ENCODE measurements around the gene KLHL10. TPM values are rescaled to one million over a fixed set of nuclear protein-coding genes. Genes with fewer than 3 reads are reported as not detected.

The KLHL10 gene
- total and polyA plus RNA-seq, 2 experiments from 2014 or later: 0.43 TPM; not detected in 1

GRCh38 chr17:41880130-41880529 is 42.5 kb downstream of the KLHL10 start:
- DNase-seq (ENCODE audit: low spot score): no peak
- Histone ChIP-seq H3K4me1 (ENCODE audit: insufficient read depth) (no peaks in the 10 kb centered on the region), H2AFZ (no peak overlapping the region), H3K79me2 (no peaks in the 10 kb centered on the region), H3K9me3 (ENCODE audit: low read depth) (no peaks in the 10 kb centered on the region), H3K4me3 (no peak overlapping the region), H4K20me1 (ENCODE audit: insufficient read depth, poor library complexity, severe bottlenecking) (no peaks in the 10 kb centered on the region), H3K27me3 (no peaks in the 10 kb centered on the region), H3K27ac (no peak overlapping the region), H3K36me3 (replicated peaks; ENCODE audit: insufficient read depth, low read depth) (peaks cover 3% of the 10 kb centered on the region), H3K4me2 (no peak overlapping the region), H3K9me2 (replicated peaks; ENCODE audit: insufficient read depth) (no peaks in the 10 kb centered on the region)
- TF ChIP-seq EZH2 (IDR thresholded peaks at IDR 0.05; ENCODE audit: borderline replicate concordance) (no peak), EZH2phosphoT487 (IDR thresholded peaks at IDR 0.05; ENCODE audit: low read depth, severe bottlenecking, unreplicated experiment) (no peak), CTCF (IDR thresholded peaks at IDR 0.05; ENCODE audit: poor library complexity) (no peak)
- WGBS (ENCODE audit: low lambda C conversion rate, missing lambda C conversion rate): 97% methylated on average over 4 of the region's 4 CpGs

- H3K27me3 ChIP-seq: no peaks in the 10 kb centered on the region
- WGBS (ENCODE audit: low lambda C conversion rate, missing lambda C conversion rate): 94% methylated on average over 6 of the region's 6 CpGs
- no peak overlapping the region for H2AFZ ChIP-seq
- H3K79me2 ChIP-seq: no peaks in the 10 kb centered on the region
- no peaks in the 10 kb centered on the region for H3K4me1 ChIP-seq (ENCODE audit: insufficient read depth)
- DNase-seq (ENCODE audit: low spot score): no peak
- no peak for TF ChIP-seq EZH2phosphoT487 (IDR thresholded peaks at IDR 0.05; ENCODE audit: low read depth, severe bottlenecking, unreplicated experiment)
- TF ChIP-seq EZH2 (IDR thresholded peaks at IDR 0.05; ENCODE audit: borderline replicate concordance): no peak
- no peak for TF ChIP-seq CTCF (IDR thresholded peaks at IDR 0.05; ENCODE audit: poor library complexity)
- H3K4me2 ChIP-seq: no peak overlapping the region
- no peaks in the 10 kb centered on the region for H4K20me1 ChIP-seq (ENCODE audit: insufficient read depth, poor library complexity, severe bottlenecking)
- no peaks in the 10 kb centered on the region for H3K9me3 ChIP-seq (ENCODE audit: low read depth)
- peaks cover 3% of the 10 kb centered on the region for H3K36me3 ChIP-seq (replicated peaks; ENCODE audit: insufficient read depth, low read depth)
- H3K27ac ChIP-seq: no peak overlapping the region
- H3K4me3 ChIP-seq: no peak overlapping the region
- no peaks in the 10 kb centered on the region for H3K9me2 ChIP-seq (replicated peaks; ENCODE audit: insufficient read depth)
Observed at GRCh38 chr17:41882756-41883155, 45.1 kb downstream of the KLHL10 start.

- Histone ChIP-seq H3K36me3 (replicated peaks; ENCODE audit: insufficient read depth, low read depth) (no peaks in the 10 kb centered on the region), H3K4me3 (no peak overlapping the region), H4K20me1 (ENCODE audit: insufficient read depth, poor library complexity, severe bottlenecking) (no peaks in the 10 kb centered on the region), H3K9me3 (ENCODE audit: low read depth) (no peaks in the 10 kb centered on the region), H3K9me2 (replicated peaks; ENCODE audit: insufficient read depth) (no peaks in the 10 kb centered on the region), H3K27ac (no peak overlapping the region), H2AFZ (no peak overlapping the region), H3K4me1 (ENCODE audit: insufficient read depth) (no peaks in the 10 kb centered on the region), H3K27me3 (no peaks in the 10 kb centered on the region), H3K4me2 (no peak overlapping the region), H3K79me2 (no peaks in the 10 kb centered on the region)
- TF ChIP-seq CTCF (IDR thresholded peaks at IDR 0.05; ENCODE audit: poor library complexity) (no peak), EZH2phosphoT487 (IDR thresholded peaks at IDR 0.05; ENCODE audit: low read depth, severe bottlenecking, unreplicated experiment) (no peak), EZH2 (IDR thresholded peaks at IDR 0.05; ENCODE audit: borderline replicate concordance) (no peak)
- DNase-seq (ENCODE audit: low spot score): no peak
- 93% methylated on average over 6 of the region's 6 CpGs for WGBS (ENCODE audit: low lambda C conversion rate, missing lambda C conversion rate)
Observed at GRCh38 chr17:41885733-41886132, 48.1 kb downstream of the KLHL10 start.
